Keratinocyte (primary cell): ENCODE data around the gene COL8A1.

Experiments
- CTCF ChIP-seq, 3 experiments: IDR thresholded peaks in 1 of 3; conservative IDR thresholded peaks in 1 of 3; optimal IDR thresholded peaks in 1 of 3; 2 replicates in 2 of 3; 3 replicates in 1 of 3; pipeline versions ENCODE3 to v1.5.1; 2011; ENCODE audit warnings: low read length in 3 of 3, mild to moderate bottlenecking in 3 of 3, moderate library complexity in 2 of 3, control low read depth in 1 of 3, inconsistent platforms in 1 of 3; ENCODE audit not compliant: insufficient read depth in 2 of 3; ENCODE audit errors: extremely low read depth in 1 of 3
- EZH2 ChIP-seq: IDR thresholded peaks from one replicate; pipeline ENCODE4 v1.6.1; 2012; ENCODE audit warnings: inconsistent platforms, mild to moderate bottlenecking, low read length, moderate library complexity

- TF ChIP-seq CTCF (optimal IDR thresholded peaks at IDR 0.05 in 1 of 3, IDR thresholded peaks at IDR 0.05 in 1 of 3, conservative IDR thresholded peaks at IDR 0.05 in 1 of 3; ENCODE audit: extremely low read depth in 1 of 3, insufficient read depth in 2 of 3, low read length in 3 of 3) (no peak), EZH2 (no peak)
Observed at GRCh38 chr3:99601515-99601914, 36.9 kb upstream of the COL8A1 start.
